Gastroesophageal sphincter (tissue), 3 donors: Measurements from ENCODE around the gene MARCHF11.

Experiments
- EP300 ChIP-seq: sonication (generic); formaldehyde crosslinking; IDR thresholded peaks from one replicate; pipeline ENCODE4 v1.6.1; 2017; ENCODE audit warnings: antibody characterized with exemption, mild to moderate bottlenecking
- POLR2A ChIP-seq, 2 donors: fragments of 450-650 bp; IDR thresholded peaks; one replicate each; pipeline ENCODE4 v1.6.1; 2017; ENCODE audit warnings: antibody characterized with exemption in 2 of 2, mild to moderate bottlenecking in 2 of 2, moderate library complexity in 1 of 2
- POLR2AphosphoS5 ChIP-seq: sonication (generic); formaldehyde crosslinking; IDR thresholded peaks from one replicate; pipeline ENCODE4 v1.6.1; 2017; ENCODE audit warnings: antibody characterized with exemption
- TF ChIP-seq, protein P1 (sequence below), 4 experiments: fragments of 200-600 bp in 2 of 4; fragments of 450-650 bp in 2 of 4; sonication (generic) in 1 of 4; IDR thresholded peaks; one replicate each; pipeline ENCODE4 v1.5.1; 2017 to 2019; ENCODE audit warnings: antibody characterized with exemption in 4 of 4, mild to moderate bottlenecking in 2 of 4, moderate library complexity in 2 of 4

- TF ChIP-seq POLR2AphosphoS5 (no peak), POLR2A (IDR thresholded peaks at IDR 0.05) (no peak), EP300 (no peak)
- TF ChIP-seq, protein P1, sequence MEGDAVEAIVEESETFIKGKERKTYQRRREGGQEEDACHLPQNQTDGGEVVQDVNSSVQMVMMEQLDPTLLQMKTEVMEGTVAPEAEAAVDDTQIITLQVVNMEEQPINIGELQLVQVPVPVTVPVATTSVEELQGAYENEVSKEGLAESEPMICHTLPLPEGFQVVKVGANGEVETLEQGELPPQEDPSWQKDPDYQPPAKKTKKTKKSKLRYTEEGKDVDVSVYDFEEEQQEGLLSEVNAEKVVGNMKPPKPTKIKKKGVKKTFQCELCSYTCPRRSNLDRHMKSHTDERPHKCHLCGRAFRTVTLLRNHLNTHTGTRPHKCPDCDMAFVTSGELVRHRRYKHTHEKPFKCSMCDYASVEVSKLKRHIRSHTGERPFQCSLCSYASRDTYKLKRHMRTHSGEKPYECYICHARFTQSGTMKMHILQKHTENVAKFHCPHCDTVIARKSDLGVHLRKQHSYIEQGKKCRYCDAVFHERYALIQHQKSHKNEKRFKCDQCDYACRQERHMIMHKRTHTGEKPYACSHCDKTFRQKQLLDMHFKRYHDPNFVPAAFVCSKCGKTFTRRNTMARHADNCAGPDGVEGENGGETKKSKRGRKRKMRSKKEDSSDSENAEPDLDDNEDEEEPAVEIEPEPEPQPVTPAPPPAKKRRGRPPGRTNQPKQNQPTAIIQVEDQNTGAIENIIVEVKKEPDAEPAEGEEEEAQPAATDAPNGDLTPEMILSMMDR (IDR thresholded peaks at IDR 0.05) = no peak
These were observed 102.9 kb downstream of the MARCHF11 start for GRCh38 chr5:16076657-16077056.
